ENCODE measurements around the gene CLMN.

CLMN gene

DNA sequence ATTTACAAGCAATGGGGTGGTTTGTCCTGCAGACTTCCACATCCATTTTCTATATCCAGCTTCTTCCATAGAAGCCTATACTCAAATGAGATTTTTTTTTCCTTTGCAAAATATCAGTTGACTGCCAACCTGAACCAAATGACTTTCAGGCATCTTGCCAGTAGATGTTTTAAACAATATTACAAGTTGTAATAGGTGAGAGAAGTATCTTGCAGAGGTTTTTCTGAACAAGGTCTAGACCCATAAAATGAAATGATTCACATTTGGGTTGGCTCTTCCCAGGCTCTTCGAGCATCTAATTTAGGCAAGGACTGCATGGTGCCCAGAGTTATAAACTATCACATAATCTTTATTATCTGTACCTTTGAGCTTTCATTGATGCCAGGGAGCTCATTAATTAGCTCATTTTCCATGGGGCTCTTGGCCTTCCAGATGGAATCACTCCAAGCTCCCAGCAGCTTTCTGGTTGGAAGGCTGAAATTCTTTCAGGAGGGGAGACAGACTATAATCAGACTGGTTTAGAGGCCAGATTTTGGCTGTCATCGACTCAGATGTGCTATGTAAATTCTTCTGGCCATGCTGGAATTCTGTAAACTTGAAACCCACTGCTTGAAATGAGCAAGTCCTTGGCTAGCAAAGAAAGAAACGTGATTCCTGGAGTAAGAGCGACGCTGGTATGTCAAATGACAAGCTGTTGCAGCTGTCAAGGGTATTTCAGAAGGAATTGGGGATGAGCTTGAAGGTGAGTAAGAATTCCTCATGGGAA is 130.2 kb downstream of the CLMN start:
- TF ChIP-seq, protein P1, sequence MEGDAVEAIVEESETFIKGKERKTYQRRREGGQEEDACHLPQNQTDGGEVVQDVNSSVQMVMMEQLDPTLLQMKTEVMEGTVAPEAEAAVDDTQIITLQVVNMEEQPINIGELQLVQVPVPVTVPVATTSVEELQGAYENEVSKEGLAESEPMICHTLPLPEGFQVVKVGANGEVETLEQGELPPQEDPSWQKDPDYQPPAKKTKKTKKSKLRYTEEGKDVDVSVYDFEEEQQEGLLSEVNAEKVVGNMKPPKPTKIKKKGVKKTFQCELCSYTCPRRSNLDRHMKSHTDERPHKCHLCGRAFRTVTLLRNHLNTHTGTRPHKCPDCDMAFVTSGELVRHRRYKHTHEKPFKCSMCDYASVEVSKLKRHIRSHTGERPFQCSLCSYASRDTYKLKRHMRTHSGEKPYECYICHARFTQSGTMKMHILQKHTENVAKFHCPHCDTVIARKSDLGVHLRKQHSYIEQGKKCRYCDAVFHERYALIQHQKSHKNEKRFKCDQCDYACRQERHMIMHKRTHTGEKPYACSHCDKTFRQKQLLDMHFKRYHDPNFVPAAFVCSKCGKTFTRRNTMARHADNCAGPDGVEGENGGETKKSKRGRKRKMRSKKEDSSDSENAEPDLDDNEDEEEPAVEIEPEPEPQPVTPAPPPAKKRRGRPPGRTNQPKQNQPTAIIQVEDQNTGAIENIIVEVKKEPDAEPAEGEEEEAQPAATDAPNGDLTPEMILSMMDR (conservative IDR thresholded peaks at IDR 0.05; ENCODE audit: low read depth, low read length): no peak
- H3K4me3 ChIP-seq (ENCODE audit: low read length): no peak overlapping the region
- DNase-seq (ENCODE audit: low read depth): no peak

DNA sequence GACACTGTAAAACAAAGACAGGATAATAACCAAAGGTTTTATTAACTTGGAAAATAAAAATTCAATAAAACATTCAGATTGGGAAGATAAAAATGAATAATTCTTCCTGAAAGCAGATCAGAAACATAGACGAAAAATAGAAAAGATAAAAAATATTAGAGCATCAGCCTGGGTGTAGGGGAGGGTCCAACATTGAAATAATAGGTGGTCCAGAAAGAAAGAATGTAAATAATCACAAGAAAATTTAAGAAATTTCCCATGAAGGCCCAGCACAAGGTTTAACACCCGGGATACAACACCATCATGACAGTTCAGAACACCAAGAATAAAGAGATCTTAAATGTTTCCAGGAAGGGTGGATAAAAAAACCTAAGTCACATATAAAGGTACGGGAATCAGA is 131.3 kb downstream of the CLMN start:
- no peak for DNase-seq (ENCODE audit: low read depth)
- no peak overlapping the region for H3K4me3 ChIP-seq (ENCODE audit: low read length)
- TF ChIP-seq, protein P1 (conservative IDR thresholded peaks at IDR 0.05; ENCODE audit: low read depth, low read length): no peak

DNA sequence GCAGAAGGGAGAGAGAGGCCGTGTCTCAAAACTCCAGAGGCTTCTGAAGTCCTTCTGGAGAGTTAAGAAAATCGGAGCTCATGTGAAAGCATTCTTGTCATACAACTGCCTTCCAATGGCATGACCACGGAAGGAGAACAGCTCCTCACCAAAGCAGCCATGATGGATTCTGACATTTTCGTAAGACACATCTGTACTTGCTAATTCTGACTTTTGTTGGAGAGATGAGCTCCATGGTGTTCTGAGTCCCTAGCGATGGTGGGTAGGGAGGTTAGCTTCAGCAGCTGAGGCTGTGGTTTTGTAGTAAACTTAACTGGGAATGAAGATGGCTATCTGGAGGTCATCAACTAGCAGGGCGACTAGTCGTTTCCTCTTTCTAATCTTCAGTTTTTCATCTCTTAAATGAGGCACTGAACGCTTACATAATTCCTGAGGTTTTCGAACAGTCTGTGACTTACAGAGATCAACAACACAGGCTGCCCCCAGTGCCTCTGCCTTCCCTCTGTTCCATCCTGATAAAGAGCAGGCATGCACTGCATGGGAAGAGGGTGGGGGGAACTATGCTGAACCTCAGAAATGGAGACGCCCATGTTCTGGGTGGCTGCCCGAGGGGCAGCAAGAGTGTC is 133.8 kb downstream of the CLMN start:
- DNase-seq (ENCODE audit: low read depth): no peak
- TF ChIP-seq, protein P1 (conservative IDR thresholded peaks at IDR 0.05; ENCODE audit: low read depth, low read length): no peak
- no peak overlapping the region for H3K4me3 ChIP-seq (ENCODE audit: low read length)

DNA sequence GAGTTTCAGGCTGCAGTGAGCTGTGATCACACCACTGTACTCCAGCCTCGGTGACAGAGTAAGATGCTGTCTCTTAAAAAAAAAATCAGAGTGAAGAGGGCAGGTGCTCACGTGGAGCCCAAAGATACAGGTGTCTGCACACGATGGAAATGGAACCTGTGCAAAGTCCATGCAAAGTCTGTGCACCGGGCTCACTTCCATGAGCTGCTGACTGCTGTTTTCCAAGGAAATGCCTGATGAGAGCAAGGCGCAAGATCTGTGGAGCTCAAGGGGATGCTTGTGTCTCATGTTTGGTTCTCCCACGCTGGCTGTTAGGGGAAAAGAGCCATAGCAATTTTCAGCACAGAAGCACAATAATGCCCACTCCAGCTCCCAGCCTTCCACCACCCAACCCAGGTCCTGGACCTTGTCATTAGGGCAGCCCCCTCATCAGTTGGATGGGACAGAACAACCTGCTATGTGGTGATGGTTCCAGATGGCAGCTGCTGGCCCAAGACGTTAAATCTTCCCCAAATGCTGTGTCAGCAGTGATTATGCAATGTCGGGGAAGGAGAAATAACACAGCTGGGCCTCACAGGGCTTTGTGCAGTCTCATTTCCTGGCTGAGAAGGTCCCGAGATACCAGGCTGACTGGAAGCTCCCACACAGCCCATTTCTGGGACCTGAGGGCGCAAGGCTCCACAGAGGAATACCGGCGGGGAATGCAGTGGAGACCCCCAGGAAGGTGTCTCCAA is 134.5 kb downstream of the CLMN start:
- DNase-seq (ENCODE audit: low read depth): no peak
- H3K4me3 ChIP-seq (ENCODE audit: low read length): no peak overlapping the region

DNA sequence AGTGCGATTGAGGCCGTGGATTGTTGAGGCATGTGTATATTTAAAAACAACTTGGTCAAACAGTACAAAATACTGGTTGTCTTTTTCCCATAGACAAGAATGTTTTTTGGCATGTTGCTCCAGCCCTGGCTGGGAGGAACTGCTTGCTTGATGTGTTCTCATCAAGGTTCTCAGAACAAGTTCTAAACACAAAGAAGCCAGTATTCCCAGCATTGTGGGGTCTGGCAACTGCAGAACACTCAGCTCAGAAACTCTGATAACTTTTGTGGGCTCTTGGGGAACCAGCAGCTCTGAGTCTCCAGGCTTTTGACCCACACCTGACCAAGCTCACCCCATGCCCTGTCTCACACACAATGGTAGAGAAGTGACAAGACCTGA is 135.3 kb downstream of the CLMN start:
- no peak overlapping the region for H3K4me3 ChIP-seq (ENCODE audit: low read length)
- TF ChIP-seq, protein P1 (conservative IDR thresholded peaks at IDR 0.05; ENCODE audit: low read depth, low read length): no peak
- no peak for DNase-seq (ENCODE audit: low read depth)

More for the DNA sequence above, 134.5 kb downstream of the CLMN start:
- TF ChIP-seq, protein P1 (conservative IDR thresholded peaks at IDR 0.05; ENCODE audit: low read depth, low read length): no peak

DNA sequence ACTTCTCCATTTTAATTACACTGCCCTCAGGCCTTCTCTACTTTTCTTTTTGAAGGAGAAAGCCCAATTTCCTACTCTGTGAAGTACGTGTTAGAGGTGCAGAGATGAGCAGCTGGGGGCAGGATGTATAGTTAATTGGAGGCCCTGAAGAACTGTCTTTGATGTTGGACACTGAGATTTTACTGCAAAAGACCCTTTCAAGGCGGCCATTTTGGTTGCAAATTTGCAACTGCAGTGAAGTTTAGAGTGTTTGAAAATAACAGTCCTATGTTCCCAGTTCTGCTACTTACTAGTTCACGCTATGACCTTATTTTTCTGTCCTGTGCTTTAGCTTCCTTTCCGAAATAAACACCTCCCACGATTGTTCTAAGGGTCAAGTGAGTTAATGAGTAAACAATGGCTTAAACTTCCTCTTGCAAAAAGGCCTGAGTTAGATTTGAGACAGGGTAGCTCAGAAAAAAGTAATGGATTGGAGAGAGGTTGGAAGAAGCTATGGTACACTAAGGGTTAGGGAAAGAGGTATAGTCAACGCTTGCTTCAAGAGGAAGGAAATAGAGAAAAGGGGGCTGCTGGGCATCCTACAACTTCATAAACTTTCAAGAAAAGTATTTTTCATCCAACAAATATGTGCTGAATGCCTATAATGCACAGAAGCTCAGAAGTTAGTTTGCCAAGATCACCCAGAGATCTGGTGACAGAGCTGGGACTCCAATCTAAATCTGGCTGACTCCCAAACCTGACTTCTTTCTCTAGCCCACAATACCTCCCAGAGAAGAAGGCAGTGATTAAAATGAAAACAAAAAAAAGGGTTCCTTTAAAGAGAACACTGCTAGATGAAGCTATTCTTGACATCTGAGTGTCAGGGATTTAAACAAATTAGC is 135.9 kb downstream of the CLMN start:
- no peak for DNase-seq (ENCODE audit: low read depth)
- TF ChIP-seq, protein P1 (conservative IDR thresholded peaks at IDR 0.05; ENCODE audit: low read depth, low read length): no peak
- H3K4me3 ChIP-seq (ENCODE audit: low read length): no peak overlapping the region
